ENCODE data around the gene EIF2B5.

- TF ChIP-seq EZH2 (optimal IDR thresholded peaks at IDR 0.05; ENCODE audit: low read depth, low read length) (no peak), CTCF (IDR thresholded peaks at IDR 0.05; ENCODE audit: low read length) (no peak)
Observed at GRCh38 chr3:184096811-184097383, 38.3 kb upstream of the EIF2B5 start, which contains the start of gene HTR3E.
